Muscle layer of duodenum (tissue), 2 donors: ENCODE results near the gene DNMT3A.
A peak's percentile ranks its signal among the peaks of the same experiment; 100 is the strongest.

Experiments used
- H3K27ac ChIP-seq: one replicate; pipeline ENCODE4 v1.7.0; 2013; ENCODE audit warnings: mild to moderate bottlenecking, low read length
- H3K27me3 ChIP-seq: one replicate; pipeline ENCODE4 v1.7.0; 2013; ENCODE audit warnings: low read depth, mild to moderate bottlenecking, control low read depth, low read length
- H3K36me3 ChIP-seq, 2 donors: one replicate each; pipeline ENCODE4 v1.7.0; 2013; ENCODE audit warnings: low read length in 2 of 2, control low read depth in 1 of 2, mild to moderate bottlenecking in 1 of 2; ENCODE audit not compliant: insufficient read depth in 2 of 2, control insufficient read depth in 1 of 2
- H3K4me1 ChIP-seq, 2 donors: one replicate each; pipeline ENCODE4 v1.7.0; 2013; ENCODE audit warnings: low read length in 2 of 2, mild to moderate bottlenecking in 2 of 2, control low read depth in 1 of 2, moderate library complexity in 1 of 2; ENCODE audit not compliant: insufficient read depth in 2 of 2, control insufficient read depth in 1 of 2
- H3K4me3 ChIP-seq, 2 donors: one replicate each; pipeline ENCODE4 v1.7.0; 2013; ENCODE audit warnings: low read length in 2 of 2, low read depth in 1 of 2, mild to moderate bottlenecking in 1 of 2
- H3K9me3 ChIP-seq, 2 donors: one replicate each; pipeline ENCODE4 v1.7.0; 2013; ENCODE audit warnings: low read length in 2 of 2, control low read depth in 1 of 2, mild to moderate bottlenecking in 1 of 2; ENCODE audit not compliant: control insufficient read depth in 1 of 2
- donor health status: healthy.

DNMT3A gene

GRCh38 chr2:25341753-25342371, at the start of gene DNMT3A:
DNMT3A (minus strand) TSS chr2:25341925; CDS start chr2:25313984, 27,941 bp downstream.
- H3K9me3 ChIP-seq, result no peaks in the 10 kb centered on the region
- H3K4me1 ChIP-seq, result peaks cover 10 to 40% of the 10 kb centered on the region in 2 donors
- H3K27ac ChIP-seq, result no peak within 1 kb of the TSS
- H3K4me3 ChIP-seq, result peak within 1 kb of the TSS; percentile 42 to 71
- H3K27me3 ChIP-seq, result no peaks in the 10 kb centered on the region
- H3K36me3 ChIP-seq, result no peaks in the 10 kb centered on the region

- Histone ChIP-seq H3K27ac (no peak overlapping the region), H3K36me3 (no peaks in the 10 kb centered on the region), H3K27me3 (no peaks in the 10 kb centered on the region), H3K4me1 (no peaks in the 10 kb centered on the region), H3K9me3 (no peaks in the 10 kb centered on the region), H3K4me3 (no peak overlapping the region)
These were observed 47.4 kb upstream of the DNMT3A start for GRCh38 chr2:25389161-25389560.

GRCh38 chr2:25388491-25388890, 46.8 kb upstream of the DNMT3A start:
- Histone ChIP-seq H3K27me3 (no peaks in the 10 kb centered on the region), H3K27ac (no peak overlapping the region), H3K4me3 (no peak overlapping the region), H3K9me3 (no peaks in the 10 kb centered on the region), H3K36me3 (no peaks in the 10 kb centered on the region), H3K4me1 (no peaks in the 10 kb centered on the region)

GRCh38 chr2:25387876-25388449, 46.2 kb upstream of the DNMT3A start:
- H3K9me3 ChIP-seq, result no peaks in the 10 kb centered on the region
- no peaks in the 10 kb centered on the region for H3K36me3 ChIP-seq
- H3K4me1 ChIP-seq, result no peaks in the 10 kb centered on the region
- H3K27me3 ChIP-seq, result no peaks in the 10 kb centered on the region
- H3K27ac ChIP-seq, result no peak overlapping the region
- H3K4me3 ChIP-seq, result no peak overlapping the region

GRCh38 chr2:25386971-25387875, 45.5 kb upstream of the DNMT3A start:
- no peak overlapping the region for H3K27ac ChIP-seq
- no peaks in the 10 kb centered on the region for H3K36me3 ChIP-seq
- no peaks in the 10 kb centered on the region for H3K4me1 ChIP-seq
- no peak overlapping the region for H3K4me3 ChIP-seq
- H3K27me3 ChIP-seq, result no peaks in the 10 kb centered on the region
- H3K9me3 ChIP-seq, result no peaks in the 10 kb centered on the region

- Histone ChIP-seq H3K27me3 (no peaks in the 10 kb centered on the region), H3K9me3 (no peaks in the 10 kb centered on the region), H3K27ac (no peak overlapping the region), H3K4me1 (no peaks in the 10 kb centered on the region), H3K36me3 (no peaks in the 10 kb centered on the region), H3K4me3 (no peak overlapping the region)
These were observed 44.2 kb upstream of the DNMT3A start for GRCh38 chr2:25385910-25386309.

GRCh38 chr2:25383806-25384205, 42.1 kb upstream of the DNMT3A start:
- no peaks in the 10 kb centered on the region for H3K9me3 ChIP-seq
- H3K27ac ChIP-seq, result no peak overlapping the region
- no peaks in the 10 kb centered on the region for H3K36me3 ChIP-seq
- H3K4me3 ChIP-seq, result no peak overlapping the region
- peaks cover 0 to 2% of the 10 kb centered on the region in 2 donors for H3K4me1 ChIP-seq
- no peaks in the 10 kb centered on the region for H3K27me3 ChIP-seq

- Histone ChIP-seq H3K4me1 (peaks cover 9 to 17% of the 10 kb centered on the region in 2 donors), H3K27me3 (no peaks in the 10 kb centered on the region), H3K4me3 (no peak overlapping the region), H3K27ac (no peak overlapping the region), H3K36me3 (no peaks in the 10 kb centered on the region), H3K9me3 (no peaks in the 10 kb centered on the region)
These were observed 39.8 kb upstream of the DNMT3A start for GRCh38 chr2:25381502-25381901.

GRCh38 chr2:25380586-25381375, 39.1 kb upstream of the DNMT3A start:
- Histone ChIP-seq H3K9me3 (no peaks in the 10 kb centered on the region), H3K4me1 (peaks cover 11 to 21% of the 10 kb centered on the region in 2 donors), H3K4me3 (no peak overlapping the region), H3K36me3 (no peaks in the 10 kb centered on the region), H3K27ac (no peak overlapping the region), H3K27me3 (no peaks in the 10 kb centered on the region)

- Histone ChIP-seq H3K27ac (no peak overlapping the region), H3K4me3 (no peak overlapping the region), H3K4me1 (peaks cover 11 to 21% of the 10 kb centered on the region in 2 donors), H3K9me3 (no peaks in the 10 kb centered on the region), H3K36me3 (no peaks in the 10 kb centered on the region), H3K27me3 (no peaks in the 10 kb centered on the region)
These were observed 38.3 kb upstream of the DNMT3A start for GRCh38 chr2:25380023-25380422.

- H3K9me3 ChIP-seq, result no peaks in the 10 kb centered on the region
- H3K4me1 ChIP-seq, result peaks cover 11 to 21% of the 10 kb centered on the region in 2 donors
- H3K4me3 ChIP-seq, result no peak overlapping the region
- no peaks in the 10 kb centered on the region for H3K36me3 ChIP-seq
- H3K27ac ChIP-seq, result no peak overlapping the region
- H3K27me3 ChIP-seq, result no peaks in the 10 kb centered on the region
These were observed 37.8 kb upstream of the DNMT3A start for GRCh38 chr2:25379535-25379934.
